Neural crest cell (in vitro differentiated cells): ENCODE measurements around the gene ZBTB21. TPM values are rescaled to one million over a fixed set of nuclear protein-coding genes. Genes with fewer than 3 reads are reported as not detected.
"Not testable (repeated sequence)": the region's sequence is repeated elsewhere in the genome, so short reads cannot be mapped to it uniquely, and the experiment has no call there.

Experiments used
- DNase-seq: peaks from one replicate; pipeline ENCODE4 v3.0.0; 2021; ENCODE audit warnings: low read depth, mixed read lengths, low spot score
- H3K27ac Mint-ChIP-seq: one replicate; pipeline ENCODE4 v1.8.0; 2021; ENCODE audit warnings: mild to moderate bottlenecking, mixed read lengths; ENCODE audit not compliant: unreplicated experiment
- H3K27me3 Mint-ChIP-seq: 2 replicates; pipeline ENCODE4 v1.8.0; 2021; ENCODE audit warnings: low read depth, mild to moderate bottlenecking, mixed read lengths
- H3K36me3 Mint-ChIP-seq: 2 replicates; pipeline ENCODE4 v1.8.0; 2021; ENCODE audit warnings: low read depth, mild to moderate bottlenecking, mixed read lengths
- H3K4me1 Mint-ChIP-seq: 2 replicates; pipeline ENCODE4 v1.8.0; 2021; ENCODE audit warnings: mixed read lengths
- H3K4me3 Mint-ChIP-seq: one replicate; pipeline ENCODE4 v1.8.0; 2021; ENCODE audit warnings: mild to moderate bottlenecking, mixed read lengths
- H3K9me3 Mint-ChIP-seq: 2 replicates; pipeline ENCODE4 v1.8.0; 2021; ENCODE audit warnings: mixed read lengths
- total RNA-seq: library from RNA; stranded (reverse); gene quantifications from 2 replicates; pipeline ENCODE4 v1.2.1, GENCODE V29; 2021
- TF ChIP-seq, protein P1 (sequence below): fragments of 200-600 bp; sonication (generic); conservative IDR thresholded peaks from 2 replicates; pipeline ENCODE4 v1.5.0; 2021; ENCODE audit warnings: antibody characterized with exemption, mild to moderate bottlenecking

Gene ZBTB21
- total RNA-seq, 1 donor from 2014 or later = 16.4 TPM

DNA sequence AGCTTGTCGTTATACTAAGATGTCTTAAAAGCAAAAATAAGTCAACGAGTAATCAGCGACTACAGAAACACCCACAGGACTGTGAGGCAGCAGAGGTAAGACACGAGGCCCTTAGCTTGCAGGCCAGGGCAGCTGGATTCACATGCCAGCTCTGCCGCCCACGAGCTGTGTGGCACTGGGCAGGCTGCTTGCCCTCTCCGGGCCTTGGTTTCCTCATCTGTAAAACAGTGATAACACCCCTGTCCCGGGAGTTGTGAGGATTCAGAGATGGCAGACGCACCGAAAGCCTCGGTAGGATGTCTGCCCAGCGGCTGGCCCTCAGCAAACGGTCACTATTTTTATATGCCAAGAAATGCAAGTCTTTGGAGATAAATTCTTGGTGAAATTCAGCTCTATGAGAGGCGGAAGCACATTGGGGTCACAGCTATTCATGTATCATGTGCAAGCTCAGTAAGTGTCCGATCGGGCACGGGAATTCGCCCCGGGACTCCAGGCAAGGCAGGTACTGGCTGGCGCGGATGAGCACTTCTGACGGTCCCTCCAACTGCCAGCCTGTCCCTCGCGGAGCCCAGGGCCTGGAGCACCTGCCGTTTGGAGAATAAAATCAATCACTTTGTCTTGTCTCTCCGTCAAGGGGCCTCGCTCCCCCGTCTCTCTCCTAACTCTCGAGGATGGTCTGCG is 57.5 kb downstream of the ZBTB21 start:
- Mint-ChIP-seq H3K9me3 (no peaks in the 10 kb centered on the region), H3K27ac (no peak overlapping the region), H3K4me1 (peaks cover 34% of the 10 kb centered on the region), H3K27me3 (peaks cover 34% of the 10 kb centered on the region), H3K36me3 (peaks cover 2% of the 10 kb centered on the region), H3K4me3 (peak overlapping the region; percentile 73)
- no peak for DNase-seq
- TF ChIP-seq, protein P1, sequence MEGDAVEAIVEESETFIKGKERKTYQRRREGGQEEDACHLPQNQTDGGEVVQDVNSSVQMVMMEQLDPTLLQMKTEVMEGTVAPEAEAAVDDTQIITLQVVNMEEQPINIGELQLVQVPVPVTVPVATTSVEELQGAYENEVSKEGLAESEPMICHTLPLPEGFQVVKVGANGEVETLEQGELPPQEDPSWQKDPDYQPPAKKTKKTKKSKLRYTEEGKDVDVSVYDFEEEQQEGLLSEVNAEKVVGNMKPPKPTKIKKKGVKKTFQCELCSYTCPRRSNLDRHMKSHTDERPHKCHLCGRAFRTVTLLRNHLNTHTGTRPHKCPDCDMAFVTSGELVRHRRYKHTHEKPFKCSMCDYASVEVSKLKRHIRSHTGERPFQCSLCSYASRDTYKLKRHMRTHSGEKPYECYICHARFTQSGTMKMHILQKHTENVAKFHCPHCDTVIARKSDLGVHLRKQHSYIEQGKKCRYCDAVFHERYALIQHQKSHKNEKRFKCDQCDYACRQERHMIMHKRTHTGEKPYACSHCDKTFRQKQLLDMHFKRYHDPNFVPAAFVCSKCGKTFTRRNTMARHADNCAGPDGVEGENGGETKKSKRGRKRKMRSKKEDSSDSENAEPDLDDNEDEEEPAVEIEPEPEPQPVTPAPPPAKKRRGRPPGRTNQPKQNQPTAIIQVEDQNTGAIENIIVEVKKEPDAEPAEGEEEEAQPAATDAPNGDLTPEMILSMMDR = no peak

DNA sequence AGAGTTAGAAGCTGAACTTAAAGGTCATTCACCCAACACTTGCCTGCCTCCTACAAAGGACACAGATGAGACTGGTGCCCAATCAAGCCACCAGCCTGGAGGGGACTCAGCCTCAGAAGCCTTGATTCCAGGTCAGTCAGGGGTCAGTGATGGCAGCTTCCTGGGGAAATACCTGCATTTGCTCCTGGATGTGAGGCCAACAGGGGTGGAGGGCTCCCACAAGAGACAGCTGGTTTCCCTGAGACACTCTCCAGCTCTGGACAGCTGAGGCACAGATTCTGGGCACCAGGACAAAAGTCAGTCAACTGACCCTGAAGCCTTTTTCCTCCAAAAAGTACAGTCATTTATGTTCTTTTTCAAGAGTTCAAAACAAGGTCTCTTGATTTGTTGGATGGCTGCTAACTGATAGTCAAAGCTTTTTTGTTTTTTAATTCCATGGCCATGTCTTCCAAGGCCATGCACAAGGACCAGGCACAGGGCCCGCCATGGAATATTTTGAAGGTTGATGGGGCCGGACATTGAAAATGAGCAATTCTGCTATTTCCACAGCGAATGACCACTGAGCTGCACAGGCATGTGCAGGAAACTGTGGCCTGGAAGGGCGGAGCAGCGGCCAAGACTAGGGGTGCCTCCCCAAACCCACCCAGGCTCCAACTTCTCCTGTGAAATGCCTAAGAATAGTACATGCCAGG is 58.1 kb downstream of the ZBTB21 start:
- Mint-ChIP-seq H3K9me3 (no peaks in the 10 kb centered on the region), H3K27me3 (peaks cover 34% of the 10 kb centered on the region), H3K27ac (no peak overlapping the region), H3K36me3 (peaks cover 2% of the 10 kb centered on the region), H3K4me3 (peak overlapping the region; percentile 73), H3K4me1 (peaks cover 31% of the 10 kb centered on the region)
- TF ChIP-seq, protein P1 = no peak
- DNase-seq = no peak

DNA sequence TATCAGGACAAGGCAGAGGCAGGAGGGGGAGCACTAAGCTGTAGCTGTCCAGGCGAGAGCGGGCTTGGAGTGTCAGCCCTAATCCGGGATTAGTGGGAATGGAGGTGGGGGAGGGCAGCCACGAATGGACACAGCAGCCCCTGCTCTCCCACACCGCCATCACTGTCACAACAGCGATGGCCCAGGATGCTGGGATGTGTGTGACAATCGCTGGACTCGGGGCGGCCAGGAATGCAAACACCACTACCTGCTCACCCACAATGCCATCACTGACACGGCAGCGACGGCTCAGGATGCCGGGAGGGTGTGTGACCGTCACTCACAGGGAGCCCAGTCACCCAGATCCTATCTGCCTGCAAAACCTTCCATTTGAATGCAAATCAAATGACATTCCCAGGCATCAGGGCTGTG is 59.2 kb downstream of the ZBTB21 start:
- TF ChIP-seq, protein P1 = no peak
- no peaks in the 10 kb centered on the region for H3K9me3 Mint-ChIP-seq
- peak overlapping the region; percentile 45 for H3K4me3 Mint-ChIP-seq
- H3K27me3 Mint-ChIP-seq = peaks cover 32% of the 10 kb centered on the region
- H3K27ac Mint-ChIP-seq = no peak overlapping the region
- no peak for DNase-seq
- peaks cover 31% of the 10 kb centered on the region for H3K4me1 Mint-ChIP-seq
- peaks cover 2% of the 10 kb centered on the region for H3K36me3 Mint-ChIP-seq

GRCh38 chr21:41949631-41950030 is 60.5 kb downstream of the ZBTB21 start:
- H3K27ac Mint-ChIP-seq, H3K36me3 Mint-ChIP-seq, DNase-seq, H3K9me3 Mint-ChIP-seq: not testable (repeated sequence)
- peaks cover 21% of the 10 kb centered on the region for H3K4me1 Mint-ChIP-seq
- H3K27me3 Mint-ChIP-seq = peaks cover 29% of the 10 kb centered on the region
- H3K4me3 Mint-ChIP-seq = peak overlapping the region; percentile 15

DNA sequence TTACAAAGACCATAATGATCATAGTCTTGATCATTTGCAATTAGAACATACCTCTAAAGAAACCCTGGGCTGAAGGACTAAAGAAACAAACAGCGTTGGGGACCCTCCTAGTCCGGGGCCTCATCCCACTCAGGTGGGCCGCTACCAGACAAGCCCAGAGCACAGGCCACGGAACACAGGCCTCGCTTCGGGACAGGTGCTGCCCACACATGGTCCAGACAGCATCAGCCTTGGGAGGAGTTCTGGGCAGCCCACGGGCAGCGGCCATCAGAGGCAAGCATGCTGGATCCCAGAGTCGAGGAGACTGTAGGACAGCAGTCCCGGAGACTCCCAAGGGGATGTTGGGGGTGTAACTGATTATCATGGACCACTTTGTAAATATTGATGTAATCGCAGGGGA is 61.3 kb downstream of the ZBTB21 start:
- H3K27me3 Mint-ChIP-seq = peaks cover 26% of the 10 kb centered on the region
- TF ChIP-seq, protein P1 = no peak
- peaks cover 17% of the 10 kb centered on the region for H3K4me1 Mint-ChIP-seq
- no peak overlapping the region for H3K27ac Mint-ChIP-seq
- no peaks in the 10 kb centered on the region for H3K9me3 Mint-ChIP-seq
- no peaks in the 10 kb centered on the region for H3K36me3 Mint-ChIP-seq
- H3K4me3 Mint-ChIP-seq = no peak overlapping the region
- DNase-seq = no peak
